Stimulated activated CD4-positive, alpha-beta T cell treated with anti-CD3 and anti-CD28 coated beads, Interleukin-4, amount 100 ng/mL, for 1 hour (primary cell): ENCODE results near the gene AKIRIN2.

Experiments
- DNase-seq: peaks from one replicate; pipeline ENCODE4 v3.0.0-alpha.2; 2020

The AKIRIN2 gene

GRCh38 chr6:87701676-87702588, at the start of gene AKIRIN2:
AKIRIN2 (minus strand) TSS chr6:87702233; CDS start chr6:87701684, 549 bp downstream.
- peak; percentile 95 for DNase-seq

- DNase-seq = no peak
Measured at GRCh38 chr6:87747646-87748045, 45.6 kb upstream of the AKIRIN2 start.

GRCh38 chr6:87745966-87746721, 44.1 kb upstream of the AKIRIN2 start:
- DNase-seq = no peak

GRCh38 chr6:87743454-87743853, 41.4 kb upstream of the AKIRIN2 start:
- no peak for DNase-seq

GRCh38 chr6:87742106-87742505, 40.1 kb upstream of the AKIRIN2 start:
- DNase-seq = peak; percentile 10

GRCh38 chr6:87741001-87741650, 39.1 kb upstream of the AKIRIN2 start:
- no peak for DNase-seq

GRCh38 chr6:87738744-87739143, 36.7 kb upstream of the AKIRIN2 start:
- DNase-seq = no peak

GRCh38 chr6:87738000-87738399, 36.0 kb upstream of the AKIRIN2 start:
- no peak for DNase-seq

- DNase-seq = no peak
Measured at GRCh38 chr6:87736809-87737540, 34.9 kb upstream of the AKIRIN2 start.

- peak; percentile 10 for DNase-seq
Measured at GRCh38 chr6:87731818-87732661, 30.0 kb upstream of the AKIRIN2 start.

- DNase-seq = no peak
Measured at GRCh38 chr6:87731080-87731479, 29.0 kb upstream of the AKIRIN2 start.

- no peak for DNase-seq
Measured at GRCh38 chr6:87729965-87730719, 28.1 kb upstream of the AKIRIN2 start.

- no peak for DNase-seq
Measured at GRCh38 chr6:87728706-87729105, 26.7 kb upstream of the AKIRIN2 start.

- no peak for DNase-seq
Measured at GRCh38 chr6:87724983-87725811, 23.2 kb upstream of the AKIRIN2 start.

GRCh38 chr6:87723170-87724078, 21.4 kb upstream of the AKIRIN2 start:
- no peak for DNase-seq

GRCh38 chr6:87722540-87723169, 20.6 kb upstream of the AKIRIN2 start:
- no peak for DNase-seq

- no peak for DNase-seq
Measured at GRCh38 chr6:87721311-87721710, 19.3 kb upstream of the AKIRIN2 start.
